WI38 (cell line): Measurements from ENCODE around the gene SF3A2.

Source experiments
- H3K4me3 ChIP-seq: 2 replicates; pipeline ENCODE4 v1.5.1; 2011; ENCODE audit warnings: low read depth, mild to moderate bottlenecking, control low read depth, low read length
- TF ChIP-seq, protein P1 (sequence below): IDR thresholded peaks from 2 replicates; pipeline ENCODE4 v1.5.1; 2012; ENCODE audit warnings: low read depth, mild to moderate bottlenecking, control low read depth, low read length

The SF3A2 gene

DNA sequence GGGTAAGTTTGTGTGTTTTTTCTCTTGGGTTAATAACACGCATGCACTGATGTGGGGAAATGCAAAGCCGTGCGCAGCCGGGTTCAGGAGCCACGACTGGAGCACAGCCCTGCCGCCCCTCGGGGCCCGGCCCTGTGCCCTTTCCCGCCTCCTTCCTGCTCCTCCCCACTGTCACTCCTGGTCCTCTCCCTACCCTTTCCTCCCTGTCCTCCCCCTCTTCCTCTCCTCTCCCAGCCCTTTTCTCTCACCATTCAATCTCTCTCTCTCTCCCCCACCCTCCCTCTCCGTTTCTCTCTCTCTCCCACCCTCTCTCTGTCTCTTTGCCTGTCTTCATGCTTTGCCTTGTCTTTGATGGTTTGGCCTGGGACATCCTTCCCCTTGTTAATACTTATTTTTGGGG, 27.6 kb upstream of the SF3A2 start:
- no peak overlapping the region for H3K4me3 ChIP-seq
- TF ChIP-seq, protein P1, sequence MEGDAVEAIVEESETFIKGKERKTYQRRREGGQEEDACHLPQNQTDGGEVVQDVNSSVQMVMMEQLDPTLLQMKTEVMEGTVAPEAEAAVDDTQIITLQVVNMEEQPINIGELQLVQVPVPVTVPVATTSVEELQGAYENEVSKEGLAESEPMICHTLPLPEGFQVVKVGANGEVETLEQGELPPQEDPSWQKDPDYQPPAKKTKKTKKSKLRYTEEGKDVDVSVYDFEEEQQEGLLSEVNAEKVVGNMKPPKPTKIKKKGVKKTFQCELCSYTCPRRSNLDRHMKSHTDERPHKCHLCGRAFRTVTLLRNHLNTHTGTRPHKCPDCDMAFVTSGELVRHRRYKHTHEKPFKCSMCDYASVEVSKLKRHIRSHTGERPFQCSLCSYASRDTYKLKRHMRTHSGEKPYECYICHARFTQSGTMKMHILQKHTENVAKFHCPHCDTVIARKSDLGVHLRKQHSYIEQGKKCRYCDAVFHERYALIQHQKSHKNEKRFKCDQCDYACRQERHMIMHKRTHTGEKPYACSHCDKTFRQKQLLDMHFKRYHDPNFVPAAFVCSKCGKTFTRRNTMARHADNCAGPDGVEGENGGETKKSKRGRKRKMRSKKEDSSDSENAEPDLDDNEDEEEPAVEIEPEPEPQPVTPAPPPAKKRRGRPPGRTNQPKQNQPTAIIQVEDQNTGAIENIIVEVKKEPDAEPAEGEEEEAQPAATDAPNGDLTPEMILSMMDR, result no peak

DNA sequence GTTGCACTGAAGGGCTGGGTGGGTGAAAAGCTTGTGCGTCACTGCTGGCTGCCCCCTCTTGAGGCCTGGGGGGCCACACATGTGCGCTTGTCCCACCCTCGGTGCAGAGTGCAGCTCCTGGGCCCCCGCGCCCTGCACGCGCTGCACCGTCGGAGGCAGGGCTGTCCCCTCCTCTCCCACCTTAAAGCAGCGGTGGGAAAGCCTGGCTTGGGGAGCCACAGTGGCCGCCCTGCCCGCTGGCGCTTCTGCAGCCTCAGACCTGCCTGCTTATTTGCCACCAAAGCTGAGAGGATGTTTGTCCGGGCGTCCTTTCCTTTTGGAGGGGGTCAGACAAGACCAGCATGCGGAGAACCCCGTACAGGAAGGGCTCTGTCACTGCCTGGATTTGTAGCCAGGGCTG, 27.2 kb upstream of the SF3A2 start:
- no peak overlapping the region for H3K4me3 ChIP-seq
- TF ChIP-seq, protein P1, result no peak

DNA sequence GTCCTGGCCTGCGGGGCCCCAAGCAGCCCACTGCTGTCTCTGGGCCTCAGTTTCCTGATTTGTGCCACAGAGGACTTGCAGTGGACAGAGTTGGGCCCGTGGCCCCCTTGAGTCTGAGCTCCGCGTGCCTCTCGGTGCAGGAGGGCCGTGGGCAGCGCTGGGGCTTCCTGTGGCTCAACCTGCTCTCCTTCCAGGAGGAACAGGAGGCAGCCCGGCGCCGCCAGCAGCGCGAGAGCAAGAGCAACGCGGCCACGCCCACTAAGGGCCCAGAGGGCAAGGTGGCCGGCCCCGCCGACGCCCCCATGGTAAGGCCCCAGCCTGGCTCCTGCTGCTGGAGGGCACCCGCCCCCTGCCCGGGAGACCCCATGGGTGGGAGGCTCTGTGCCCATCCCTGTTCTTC, 26.4 kb upstream of the SF3A2 start:
- TF ChIP-seq, protein P1, result no peak
- no peak overlapping the region for H3K4me3 ChIP-seq

DNA sequence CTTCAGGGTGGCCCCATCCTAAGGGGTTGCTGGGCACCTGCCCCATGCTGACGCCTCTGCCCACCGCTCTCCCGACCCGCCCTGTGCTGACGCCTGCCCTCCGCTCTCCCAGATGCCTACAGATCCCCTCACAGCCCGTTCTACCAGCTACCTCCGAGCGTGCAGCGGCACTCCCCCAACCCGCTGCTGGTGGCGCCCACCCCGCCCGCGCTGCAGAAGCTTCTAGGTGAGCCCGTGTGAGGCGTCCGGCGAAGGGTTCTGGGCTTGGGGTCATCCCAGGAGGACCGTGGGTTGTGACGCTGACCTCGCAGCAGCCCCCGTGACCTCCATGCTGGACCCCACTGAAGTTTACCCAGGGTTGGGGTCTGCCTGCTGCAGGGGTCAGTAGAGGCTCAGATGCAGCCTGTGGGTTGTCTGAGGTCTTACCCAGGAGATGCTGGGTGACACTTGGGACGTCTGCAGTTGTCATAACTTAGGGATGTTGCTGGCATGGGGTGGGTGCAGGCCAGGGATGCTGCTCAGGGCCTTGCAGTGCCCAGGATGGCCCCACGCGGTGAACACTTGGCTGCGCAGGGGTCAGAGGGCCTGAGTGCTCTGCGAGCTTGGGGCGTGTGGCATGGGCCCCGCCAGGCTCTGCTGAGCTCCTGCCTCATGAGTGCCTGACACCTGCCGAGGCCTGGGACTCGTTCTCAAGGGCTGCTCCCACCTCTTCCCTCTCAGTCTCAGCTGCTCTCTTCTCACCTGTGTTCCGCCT, 25.5 kb upstream of the SF3A2 start:
- no peak overlapping the region for H3K4me3 ChIP-seq
- TF ChIP-seq, protein P1, result no peak

DNA sequence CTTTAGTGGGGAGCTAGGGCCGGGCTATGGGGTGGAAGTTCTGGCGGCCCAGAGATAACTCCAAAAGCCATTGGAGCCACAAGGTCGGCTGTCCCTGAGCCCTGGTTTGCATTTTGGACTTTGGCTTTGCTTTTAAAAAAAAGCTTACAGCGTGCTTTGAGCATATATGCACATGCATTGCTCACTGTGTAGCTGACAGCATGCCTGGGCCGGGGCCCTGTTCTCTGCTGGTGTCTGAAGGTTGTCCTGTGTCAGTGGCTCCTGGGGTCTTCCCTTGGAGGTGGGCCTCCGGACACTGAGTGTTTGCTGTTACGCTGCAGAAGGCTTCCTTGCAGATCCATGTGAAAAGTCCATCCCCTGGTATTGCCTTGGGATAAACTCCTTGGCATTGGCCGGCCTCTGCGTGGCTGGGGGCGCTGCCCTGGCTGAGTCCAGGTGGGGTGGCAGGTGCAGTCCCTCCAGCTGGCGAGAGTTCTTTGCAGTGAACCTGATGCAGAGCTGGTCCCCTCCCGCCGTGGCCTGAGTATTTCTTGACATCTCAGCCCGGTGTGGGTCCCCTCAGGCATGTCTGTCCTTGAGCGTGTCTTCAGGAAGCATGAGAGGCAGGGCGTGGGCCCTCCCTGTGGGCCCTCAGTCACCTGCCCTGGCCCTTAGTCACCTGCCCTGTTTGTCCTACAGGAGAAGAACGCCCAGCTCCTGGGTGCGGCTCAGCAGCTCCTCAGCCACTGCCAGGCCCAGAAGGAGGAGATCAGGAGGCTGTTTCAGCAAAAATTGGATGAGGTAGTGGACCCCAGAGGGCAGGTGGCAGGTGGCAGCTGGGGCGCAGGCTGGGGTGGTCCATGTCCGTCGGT, 23.5 kb upstream of the SF3A2 start:
- TF ChIP-seq, protein P1, result no peak
- no peak overlapping the region for H3K4me3 ChIP-seq

DNA sequence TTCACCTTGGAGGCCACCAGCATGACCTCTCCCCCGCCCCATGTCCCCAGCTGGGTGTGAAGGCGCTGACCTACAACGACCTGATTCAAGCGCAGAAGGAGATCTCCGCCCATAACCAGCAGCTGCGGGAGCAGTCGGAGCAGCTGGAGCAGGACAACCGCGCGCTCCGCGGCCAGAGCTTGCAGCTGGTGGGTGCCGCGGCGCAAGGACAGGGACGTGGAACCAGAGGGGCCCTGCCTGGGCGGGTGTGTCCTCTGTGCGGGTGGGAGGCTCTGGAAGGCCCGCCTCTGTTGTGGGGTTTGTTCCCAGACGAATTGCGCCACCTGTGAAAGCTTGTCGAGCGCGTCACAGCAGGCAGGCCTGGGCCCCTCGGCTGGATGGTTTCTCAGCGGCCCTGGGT, 22.8 kb upstream of the SF3A2 start:
- TF ChIP-seq, protein P1, result no peak
- no peak overlapping the region for H3K4me3 ChIP-seq

DNA sequence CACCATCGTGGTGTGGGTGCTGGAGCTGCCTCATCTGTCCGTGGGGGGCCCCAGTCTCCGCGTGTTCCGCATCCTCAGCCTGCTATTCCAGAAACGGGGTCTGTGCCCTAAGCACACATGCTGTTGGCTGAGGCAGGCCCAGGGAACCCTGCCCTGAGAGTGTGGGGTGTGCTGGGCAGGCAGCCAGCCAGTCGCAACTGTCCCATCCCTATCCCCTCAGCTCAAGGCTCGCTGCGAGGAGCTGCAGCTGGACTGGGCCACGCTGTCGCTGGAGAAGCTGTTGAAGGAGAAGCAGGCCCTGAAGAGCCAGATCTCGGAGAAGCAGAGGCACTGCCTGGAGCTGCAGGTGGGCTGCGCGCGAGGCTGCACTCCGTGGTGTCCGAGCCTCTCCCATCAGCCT, 22.4 kb upstream of the SF3A2 start:
- no peak overlapping the region for H3K4me3 ChIP-seq
- TF ChIP-seq, protein P1, result no peak
